GM18517 (cell line): ENCODE measurements around the gene NPLOC4.
"Not testable (repeated sequence)": the region's sequence is repeated elsewhere in the genome, so short reads cannot be mapped to it uniquely, and the experiment has no call there.

Experiments used
- ATAC-seq: cut with Tn5 transposase; IDR thresholded peaks from one replicate; pipeline ENCODE4 v1.9.1; 2021; ENCODE audit warnings: mild to moderate bottlenecking, moderate library complexity; ENCODE audit not compliant: unreplicated experiment

Gene NPLOC4

GRCh38 chr17:81535480-81536298 is 101.2 kb downstream of the NPLOC4 start:
- ATAC-seq = no peak

- no peak for ATAC-seq
These were observed 101.9 kb downstream of the NPLOC4 start for GRCh38 chr17:81535007-81535328.

- ATAC-seq = no peak
These were observed 102.5 kb downstream of the NPLOC4 start for GRCh38 chr17:81534157-81535006.

- no peak for ATAC-seq
These were observed 103.4 kb downstream of the NPLOC4 start for GRCh38 chr17:81533339-81534141.

DNA sequence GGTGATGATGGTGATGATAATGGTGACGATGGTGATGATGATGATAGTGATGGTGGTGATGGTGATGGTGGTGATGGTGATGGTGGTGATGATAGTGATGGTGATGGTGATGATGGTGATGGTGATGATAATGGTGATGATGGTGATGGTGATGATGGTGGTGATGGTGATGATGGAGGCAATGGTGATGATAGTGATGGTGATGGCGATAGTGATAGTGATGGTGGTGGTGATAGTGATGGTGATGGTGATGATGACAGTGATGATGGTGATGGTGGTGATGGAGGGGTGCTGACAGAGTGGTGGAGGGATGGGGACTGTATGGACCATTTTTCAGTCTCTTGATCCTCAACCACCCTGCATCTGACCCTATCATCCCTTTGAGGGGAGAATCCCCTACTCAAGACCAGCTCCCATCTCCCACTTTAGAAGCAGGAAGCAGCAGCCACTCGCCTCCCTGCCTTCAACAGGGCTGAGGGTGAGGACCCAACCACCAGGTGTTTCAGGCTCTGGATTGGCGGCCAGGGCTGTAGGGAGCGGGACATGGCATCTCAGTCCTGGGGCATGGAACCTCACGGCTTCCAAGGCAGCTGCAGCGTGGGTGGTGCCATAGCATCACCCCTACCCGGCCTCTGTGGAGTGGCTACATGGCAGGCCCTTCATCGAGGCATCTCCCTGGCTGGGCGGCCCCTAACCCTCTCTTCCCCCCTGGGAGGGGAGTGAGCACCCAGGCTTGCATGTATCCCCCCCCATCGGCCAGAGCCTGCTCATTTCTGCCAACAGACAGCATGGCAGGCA is 104.2 kb downstream of the NPLOC4 start:
- ATAC-seq = no peak

DNA sequence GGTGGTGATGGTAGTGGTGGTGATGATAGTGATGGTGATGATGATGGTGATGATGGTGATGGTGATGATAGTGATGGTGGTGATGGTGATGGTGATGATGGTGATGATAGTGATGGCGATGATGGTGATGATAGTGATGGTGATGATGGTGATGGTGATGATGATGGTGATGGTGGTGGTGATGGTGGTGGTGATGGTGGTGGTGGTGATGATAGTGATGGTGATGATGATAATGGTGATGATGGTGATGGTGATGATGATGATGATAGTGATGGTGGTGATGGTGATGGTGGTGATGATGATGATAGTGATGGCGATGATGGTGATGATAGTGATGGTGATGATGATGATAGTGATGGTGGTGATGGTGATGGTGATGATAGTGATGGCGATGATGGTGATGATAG is 104.9 kb downstream of the NPLOC4 start:
- ATAC-seq = not testable (repeated sequence)

DNA sequence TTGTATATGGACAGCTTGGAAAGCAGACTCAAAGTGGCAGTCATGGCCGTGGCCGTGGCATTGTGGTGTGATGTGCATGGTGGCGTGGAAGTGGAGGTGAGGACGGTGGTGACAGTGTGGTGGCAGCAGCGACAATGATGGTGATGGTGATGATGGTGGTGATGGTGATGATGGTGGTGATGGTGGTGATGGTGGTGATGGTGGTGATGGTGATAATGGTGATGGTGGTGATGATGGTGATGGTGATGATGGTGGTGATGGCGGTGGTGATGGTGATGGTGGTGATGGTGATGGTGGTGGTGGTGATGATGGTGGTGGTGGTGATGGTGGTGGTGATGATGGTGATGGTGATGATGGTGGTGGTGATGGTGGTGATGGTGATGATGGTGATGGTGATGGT is 105.9 kb downstream of the NPLOC4 start:
- not testable (repeated sequence) for ATAC-seq

- ATAC-seq = no peak
These were observed 107.5 kb downstream of the NPLOC4 start for GRCh38 chr17:81529437-81529803.

DNA sequence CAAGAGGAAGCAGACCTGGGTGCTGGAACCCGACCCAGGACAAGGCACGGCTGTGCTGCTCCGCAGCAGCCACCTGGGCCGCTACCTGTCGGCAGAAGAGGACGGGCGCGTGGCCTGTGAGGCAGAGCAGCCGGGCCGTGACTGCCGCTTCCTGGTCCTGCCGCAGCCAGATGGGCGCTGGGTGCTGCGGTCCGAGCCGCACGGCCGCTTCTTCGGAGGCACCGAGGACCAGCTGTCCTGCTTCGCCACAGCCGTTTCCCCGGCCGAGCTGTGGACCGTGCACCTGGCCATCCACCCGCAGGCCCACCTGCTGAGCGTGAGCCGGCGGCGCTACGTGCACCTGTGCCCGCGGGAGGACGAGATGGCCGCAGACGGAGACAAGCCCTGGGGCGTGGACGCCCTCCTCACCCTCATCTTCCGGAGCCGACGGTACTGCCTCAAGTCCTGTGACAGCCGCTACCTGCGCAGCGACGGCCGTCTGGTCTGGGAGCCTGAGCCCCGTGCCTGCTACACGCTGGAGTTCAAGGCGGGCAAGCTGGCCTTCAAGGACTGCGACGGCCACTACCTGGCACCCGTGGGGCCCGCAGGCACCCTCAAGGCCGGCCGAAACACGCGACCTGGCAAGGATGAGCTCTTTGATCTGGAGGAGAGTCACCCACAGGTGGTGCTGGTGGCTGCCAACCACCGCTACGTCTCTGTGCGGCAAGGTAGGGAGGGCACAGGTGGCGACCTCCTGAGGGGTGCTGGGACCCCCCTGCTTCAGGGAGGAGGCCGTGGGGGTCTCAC is 108.1 kb downstream of the NPLOC4 start:
- ATAC-seq = no peak

- ATAC-seq = no peak
These were observed 108.6 kb downstream of the NPLOC4 start for GRCh38 chr17:81528384-81528650.

- ATAC-seq = no peak
These were observed 109.1 kb downstream of the NPLOC4 start, which contains the start of gene FSCN2 for GRCh38 chr17:81527591-81528383. Gene FSCN2, plus strand, starts transcription at chr17:81528377. Its CDS starts 155 bp downstream, at chr17:81528532.

DNA sequence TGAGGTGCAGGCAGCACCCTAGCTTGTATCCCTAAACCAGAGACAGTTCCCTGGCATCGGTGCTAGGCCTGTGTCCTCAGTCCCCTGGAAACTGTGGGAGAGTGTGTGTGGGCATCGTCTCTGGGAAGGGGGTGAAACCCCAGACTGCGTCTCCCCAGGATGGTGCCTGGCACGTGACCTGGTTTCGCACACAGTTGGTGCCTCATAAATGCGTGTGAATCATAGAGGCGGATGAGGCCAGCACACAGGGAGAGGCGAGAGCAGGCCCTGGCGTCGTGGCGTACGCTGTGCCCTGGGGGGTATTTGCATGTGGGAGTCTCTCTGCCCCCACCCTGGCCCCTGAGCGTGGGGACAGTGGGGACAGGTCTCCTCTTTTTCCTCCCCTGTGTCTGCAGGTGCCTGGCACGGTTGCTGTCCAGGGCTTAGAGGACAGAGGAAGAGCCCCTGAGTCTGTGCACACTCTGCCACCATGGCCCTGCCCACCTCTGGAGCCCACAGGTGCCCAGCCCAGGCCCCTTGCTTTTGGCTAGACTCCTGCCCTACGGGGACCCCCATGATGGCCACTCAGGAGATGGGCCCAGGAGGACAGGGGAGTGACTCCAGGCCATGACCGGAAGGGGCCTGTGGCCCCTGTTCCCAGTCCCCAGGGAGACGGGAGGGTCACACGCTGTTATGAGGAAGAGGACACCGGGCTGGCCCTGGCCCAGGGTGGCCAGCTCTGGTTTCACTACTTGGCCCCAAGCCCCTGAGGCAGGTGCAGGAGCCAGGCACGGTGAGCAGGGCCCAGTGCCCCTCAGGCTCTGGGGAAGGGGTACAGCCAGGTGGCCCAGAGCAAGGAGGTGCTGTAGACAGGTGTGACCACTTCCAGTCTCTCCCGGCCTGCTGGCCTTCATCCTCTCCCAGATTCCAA is 110.0 kb downstream of the NPLOC4 start:
- no peak for ATAC-seq

DNA sequence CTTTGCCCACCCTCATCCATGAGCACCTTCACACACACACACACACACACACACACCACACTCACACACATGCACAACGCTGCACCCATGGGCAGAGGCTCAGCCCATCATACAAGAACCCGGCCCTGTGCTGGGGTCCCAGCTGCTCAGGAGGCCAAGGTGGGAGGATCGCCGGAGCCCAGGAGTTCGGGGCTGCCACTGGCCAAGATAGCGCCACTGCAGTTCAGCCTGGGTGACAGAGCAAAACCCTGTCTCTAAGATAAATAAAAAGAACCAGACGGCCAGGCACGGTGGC is 112.1 kb downstream of the NPLOC4 start:
- no peak for ATAC-seq

DNA sequence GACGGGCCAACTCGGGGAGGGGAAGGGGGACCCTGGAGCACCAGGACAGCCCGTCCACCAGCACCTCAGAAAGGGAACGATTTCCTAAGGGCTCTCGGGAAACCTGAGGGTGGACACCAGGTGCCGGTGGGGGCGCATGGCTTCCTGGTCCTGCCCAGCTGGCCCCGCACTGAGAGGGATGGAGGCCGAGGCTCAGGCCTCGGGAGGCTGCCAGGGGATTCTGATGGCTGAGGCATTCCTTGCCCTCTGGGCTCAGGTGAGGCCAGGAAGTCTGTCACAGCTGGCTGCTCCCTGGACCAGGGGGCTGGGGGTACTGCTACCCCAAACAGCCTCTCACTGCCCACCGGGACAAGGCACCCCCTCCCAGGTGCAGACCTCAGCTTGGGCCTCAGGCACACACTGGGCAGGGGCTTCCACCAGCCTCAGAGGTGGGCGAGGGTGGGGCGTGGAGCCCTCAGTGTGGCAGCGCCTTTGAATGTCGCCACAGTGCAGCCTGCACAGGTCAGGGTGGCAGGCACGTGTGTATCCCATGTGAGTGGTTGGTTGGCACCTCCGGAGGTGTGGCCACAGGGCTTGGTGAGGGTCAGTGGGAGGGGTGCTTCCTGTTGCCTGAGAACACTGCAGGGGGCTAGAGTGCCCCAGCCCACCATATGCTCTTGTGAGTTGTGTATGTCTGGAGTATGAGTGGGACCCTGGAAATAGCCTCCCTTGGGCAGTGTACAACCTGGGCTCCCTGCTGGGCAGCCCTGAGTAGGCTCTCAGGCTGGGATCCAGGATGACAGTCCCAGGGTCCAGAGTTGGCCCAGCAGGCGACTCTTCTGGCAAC is 112.7 kb downstream of the NPLOC4 start:
- no peak for ATAC-seq

- no peak for ATAC-seq
These were observed 113.4 kb downstream of the NPLOC4 start for GRCh38 chr17:81523402-81524038.

- no peak for ATAC-seq
These were observed 114.2 kb downstream of the NPLOC4 start for GRCh38 chr17:81522491-81523401.
